Measurements from ENCODE around the gene SUPT6H.

The SUPT6H gene

GRCh38 chr17:28700830-28701492, 39.0 kb downstream of the SUPT6H start:
- DNase-seq (ENCODE audit: low read depth in 3 of 3): no peak

- DNase-seq (ENCODE audit: low read depth in 3 of 3): no peak
Observed at GRCh38 chr17:28702026-28702751, 40.2 kb downstream of the SUPT6H start.

GRCh38 chr17:28702752-28703150, 40.7 kb downstream of the SUPT6H start:
- DNase-seq (ENCODE audit: low read depth in 3 of 3): no peak

- DNase-seq (ENCODE audit: low read depth in 3 of 3): no peak
Observed at GRCh38 chr17:28703552-28704218, 41.7 kb downstream of the SUPT6H start.

GRCh38 chr17:28704219-28704858, 42.3 kb downstream of the SUPT6H start:
- no peak for DNase-seq (ENCODE audit: low read depth in 3 of 3)

- DNase-seq (ENCODE audit: low read depth in 3 of 3): no peak
Observed at GRCh38 chr17:28705074-28705659, 43.2 kb downstream of the SUPT6H start.

- DNase-seq (ENCODE audit: low read depth in 3 of 3): no peak
Observed at GRCh38 chr17:28705728-28706334, 43.8 kb downstream of the SUPT6H start.

- no peak for DNase-seq (ENCODE audit: low read depth in 3 of 3)
Observed at GRCh38 chr17:28706471-28707338, 44.7 kb downstream of the SUPT6H start.

- no peak for DNase-seq (ENCODE audit: low read depth in 3 of 3)
Observed at GRCh38 chr17:28707339-28707720, 45.3 kb downstream of the SUPT6H start.

- DNase-seq (ENCODE audit: low read depth in 3 of 3): peak; percentile 80 to 92 (median 89)
Observed at GRCh38 chr17:28710861-28711722, 49.1 kb downstream of the SUPT6H start.

GRCh38 chr17:28711723-28712031, 49.7 kb downstream of the SUPT6H start, which contains the start of gene PROCA1:
Gene PROCA1, minus strand, starts transcription at chr17:28711888. Its CDS starts 228 bp downstream, at chr17:28711660.
- no peak for DNase-seq (ENCODE audit: low read depth in 3 of 3)

- DNase-seq (ENCODE audit: low read depth in 3 of 3): peak in 1 of 3 experiments; percentile 73
Observed at GRCh38 chr17:28712032-28712704, 50.2 kb downstream of the SUPT6H start.

- DNase-seq (ENCODE audit: low read depth in 3 of 3): no peak
Observed at GRCh38 chr17:28712705-28713415, 50.9 kb downstream of the SUPT6H start.

- DNase-seq (ENCODE audit: low read depth in 3 of 3): no peak
Observed at GRCh38 chr17:28714281-28714680, 52.3 kb downstream of the SUPT6H start.

GRCh38 chr17:28715217-28715616, 53.2 kb downstream of the SUPT6H start:
- no peak for DNase-seq (ENCODE audit: low read depth in 3 of 3)

- DNase-seq (ENCODE audit: low read depth in 3 of 3): no peak
Observed at GRCh38 chr17:28716740-28717577, 55.0 kb downstream of the SUPT6H start.

- peak in 1 of 3 experiments; percentile 46 for DNase-seq (ENCODE audit: low read depth in 3 of 3)
Observed at GRCh38 chr17:28717578-28718332, 55.8 kb downstream of the SUPT6H start, which contains the start of gene RAB34. Gene RAB34, minus strand, starts transcription at chr17:28717868. Its CDS starts 602 bp downstream, at chr17:28717266.

All from stimulated activated CD4-positive, alpha-beta T cell treated with anti-CD3 and anti-CD28 coated beads, TNF-alpha, amount 100 ng/mL, for 24 hours (primary cell).